HG02610 (cell line): ENCODE data around the gene FICD.

ENCODE experiments used
- ATAC-seq: cut with Tn5 transposase; IDR thresholded peaks from one replicate; pipeline ENCODE4 v1.9.1; 2021; ENCODE audit warnings: mild to moderate bottlenecking, moderate library complexity; ENCODE audit not compliant: unreplicated experiment

FICD gene

DNA sequence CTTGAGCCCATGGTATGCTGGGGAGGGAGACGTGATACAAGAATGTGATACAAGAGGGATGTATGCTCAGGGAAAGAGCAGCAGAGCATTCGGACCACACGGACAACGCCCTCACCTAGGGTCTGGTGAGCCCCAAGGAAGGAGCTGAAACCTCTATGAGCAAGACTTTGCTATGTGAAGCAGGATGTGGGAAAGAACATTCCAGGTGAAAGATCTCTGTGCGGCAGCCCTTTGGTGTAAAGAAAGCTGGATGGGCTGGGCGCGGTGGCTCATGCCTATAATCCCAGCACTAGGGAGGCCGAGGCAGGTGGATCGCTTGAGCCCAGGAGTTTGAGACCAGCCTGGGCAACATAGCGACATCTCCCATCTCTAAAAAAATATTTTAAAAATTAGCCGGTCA, 16.9 kb upstream of the FICD start:
- no peak for ATAC-seq

DNA sequence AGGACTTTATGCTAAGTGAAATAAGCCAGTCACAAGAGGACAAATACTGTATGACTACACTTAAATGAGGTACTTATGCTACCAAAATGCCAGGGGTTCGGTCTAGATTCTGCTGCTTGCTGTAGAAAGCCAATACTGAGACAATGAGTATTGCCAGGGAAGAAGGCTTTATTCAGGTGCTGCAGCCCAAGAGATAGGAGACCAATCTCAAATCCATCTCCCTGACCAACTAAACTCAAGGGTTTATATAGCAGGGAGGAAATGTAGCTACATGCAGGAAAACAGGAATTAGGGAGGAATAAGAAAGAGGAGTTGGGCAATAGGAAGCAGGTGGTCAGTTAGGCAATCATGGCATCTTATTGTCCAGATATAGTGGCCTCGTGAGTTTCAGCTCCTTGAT, 12.2 kb upstream of the FICD start:
- ATAC-seq = no peak

DNA sequence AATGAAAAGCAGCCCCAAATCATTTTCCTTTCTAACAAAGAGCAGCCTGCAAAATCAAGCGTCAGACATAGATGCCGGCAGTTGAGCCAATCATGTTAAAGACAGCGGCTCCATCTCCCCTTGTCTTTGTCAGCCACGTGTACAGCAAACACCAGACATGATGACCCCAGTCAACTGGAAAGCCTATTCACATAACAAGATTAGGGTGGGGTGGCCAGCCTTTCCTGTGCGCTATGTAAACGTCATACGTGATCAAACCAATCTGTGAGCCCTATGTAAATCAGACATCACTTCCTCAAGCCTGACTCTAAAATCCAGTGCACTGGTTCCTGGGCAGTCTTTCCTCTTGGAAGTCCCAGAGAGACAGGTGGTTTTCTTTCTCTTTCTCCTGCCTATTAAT, 9.9 kb upstream of the FICD start:
- no peak for ATAC-seq

DNA sequence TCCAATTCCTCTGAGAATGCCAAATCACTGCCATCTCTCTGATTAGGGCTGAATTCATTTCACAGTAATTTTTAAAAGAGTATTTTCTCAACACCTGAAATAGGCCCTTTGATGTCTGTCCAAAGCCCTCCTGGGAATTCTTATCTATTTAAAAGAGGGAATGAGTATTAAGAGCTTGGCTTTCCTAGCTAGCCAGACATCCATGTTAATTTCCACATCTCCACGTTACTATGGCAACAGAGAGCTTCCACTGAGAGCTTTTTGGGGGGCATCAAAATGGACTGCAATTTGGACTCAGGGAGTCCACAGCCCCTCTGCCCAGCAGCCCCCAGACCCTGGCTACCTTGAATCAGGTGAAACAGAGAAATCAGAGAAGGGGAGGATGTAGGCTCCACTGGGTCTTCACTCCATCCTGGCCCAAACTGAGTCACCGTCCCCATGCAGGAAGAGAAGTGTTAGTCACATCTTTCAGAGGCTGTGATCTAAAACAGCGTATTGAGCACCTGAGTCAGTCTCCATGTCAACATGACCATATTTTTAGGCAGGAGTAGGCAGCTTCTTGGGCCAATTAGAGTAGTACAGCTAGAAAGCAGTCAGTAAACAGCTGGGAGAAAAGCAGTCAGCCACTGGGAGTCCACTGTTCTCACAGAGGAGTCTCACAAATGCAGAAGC, 7.0 kb upstream of the FICD start:
- peak; percentile 57 for ATAC-seq

DNA sequence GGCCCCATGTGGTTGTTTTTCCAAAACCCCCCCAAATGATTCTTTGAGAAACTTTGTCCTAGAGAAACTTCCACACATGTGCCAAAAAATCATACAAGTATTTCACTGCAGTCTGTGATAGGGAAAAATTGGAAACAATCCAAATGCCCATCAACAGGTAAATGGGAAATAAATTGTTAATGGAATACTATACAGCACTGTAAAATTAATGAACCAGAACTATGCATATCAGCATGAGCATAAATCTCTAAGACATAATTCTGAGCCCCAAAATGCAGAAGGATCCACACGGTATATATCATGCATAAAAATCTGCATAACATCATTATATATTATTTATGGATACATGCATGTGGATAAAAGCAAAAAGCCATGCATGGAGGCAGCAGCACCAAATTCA, 5.3 kb upstream of the FICD start:
- no peak for ATAC-seq

DNA sequence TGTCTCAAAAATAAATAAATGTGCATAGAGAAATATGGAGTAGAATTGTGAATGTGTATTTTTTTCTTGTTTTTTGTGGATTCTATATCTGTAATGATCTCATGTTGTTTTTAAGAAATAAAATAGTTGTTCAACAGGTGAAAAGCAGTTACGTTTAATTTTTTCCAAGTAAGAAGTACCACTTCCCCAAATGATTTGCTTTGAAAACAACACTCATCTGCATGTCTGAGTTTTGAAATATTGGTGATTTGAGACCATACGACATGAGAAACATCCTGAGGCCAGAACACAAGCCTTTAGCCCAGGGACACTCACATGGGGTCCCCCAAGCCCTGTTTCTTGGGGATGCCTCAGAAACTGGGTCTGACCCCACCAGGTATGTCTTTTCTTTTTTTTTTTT, 4.2 kb upstream of the FICD start:
- ATAC-seq = no peak

DNA sequence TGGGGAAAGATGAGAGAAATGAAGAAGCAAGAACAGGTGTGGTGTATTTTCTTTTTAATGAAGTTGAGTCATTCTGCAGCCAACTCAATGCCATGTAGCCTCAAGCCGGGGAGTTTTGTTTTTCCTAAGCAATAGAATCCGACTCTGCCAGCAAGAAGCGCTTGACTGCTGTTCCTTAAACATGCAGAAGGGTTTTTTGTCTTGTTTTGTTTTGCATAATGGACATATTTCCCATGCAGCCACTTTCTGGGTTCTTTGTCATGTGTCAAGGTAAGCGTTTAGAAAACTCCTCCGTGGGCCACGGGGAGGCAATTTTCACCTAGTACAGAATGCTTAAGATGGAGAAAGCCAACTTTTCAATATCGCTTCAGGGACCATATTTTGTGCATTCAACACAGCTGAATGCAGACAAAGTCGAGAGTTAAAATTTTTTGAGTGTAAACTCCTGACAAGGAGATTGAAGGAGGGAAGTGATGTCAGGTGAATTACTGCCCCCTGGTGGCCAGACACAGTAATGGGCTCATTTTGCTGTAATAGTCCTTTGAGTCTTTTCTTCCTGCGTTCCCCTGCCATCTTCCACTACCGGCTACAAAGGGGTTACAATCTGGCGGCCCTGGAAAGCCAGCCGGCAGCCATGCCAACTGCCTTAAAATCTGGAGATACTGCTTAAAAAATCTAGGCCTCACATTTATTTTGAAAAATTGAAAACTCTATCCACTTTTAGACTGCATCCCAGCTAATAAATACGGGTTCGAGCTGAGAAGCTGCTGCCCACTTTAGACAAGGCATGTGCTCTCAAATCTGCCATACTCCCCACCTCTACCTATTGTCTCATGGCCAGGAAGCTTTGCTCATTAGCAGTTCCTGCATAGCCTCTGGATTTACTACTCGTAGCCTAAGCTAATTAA, 3.2 kb upstream of the FICD start:
- ATAC-seq = peak; percentile 41

DNA sequence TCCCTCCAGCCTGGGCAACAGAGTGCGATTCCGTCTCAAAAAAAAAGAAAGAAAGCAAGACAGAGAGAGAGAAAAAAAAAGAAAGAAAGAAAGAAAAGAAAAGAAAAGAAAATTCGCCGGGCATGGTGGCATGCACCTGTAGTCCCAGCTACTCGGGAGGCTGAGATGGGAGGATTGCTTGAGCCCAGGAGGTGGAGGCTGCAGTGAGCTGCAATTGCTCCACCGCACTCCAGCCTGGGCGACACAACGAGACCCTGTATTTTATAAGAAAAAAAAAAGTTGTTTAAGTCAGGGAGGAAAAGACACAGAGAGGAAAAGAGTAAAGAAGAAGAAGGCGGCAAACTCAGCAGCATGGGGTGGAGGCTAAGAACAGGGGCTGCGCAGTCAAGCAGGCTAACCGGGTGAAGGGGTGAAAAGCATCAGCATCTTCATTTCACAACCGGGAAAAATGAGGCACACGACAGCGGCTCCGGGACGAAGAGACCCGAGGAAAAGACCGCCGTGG, 557 bp upstream of the FICD start:
- no peak for ATAC-seq

DNA sequence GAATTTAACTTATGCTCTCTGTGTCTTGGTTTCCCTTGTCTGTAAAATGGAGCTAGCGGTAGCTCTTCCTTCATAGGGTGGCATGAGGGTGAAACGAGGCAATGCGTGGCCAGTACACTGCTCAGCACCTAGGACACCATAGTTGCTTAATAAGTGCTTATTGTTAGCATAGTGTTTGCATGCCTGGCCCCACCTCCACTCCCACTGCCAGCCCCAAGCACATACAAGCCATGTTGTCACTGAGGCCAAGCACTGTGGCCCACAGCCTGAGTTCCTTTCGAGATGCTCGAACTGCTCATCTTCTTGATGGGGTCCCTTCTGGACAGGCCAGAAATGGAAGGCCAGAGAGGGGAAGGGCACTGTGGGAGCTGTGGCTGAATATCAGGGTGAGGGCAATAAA, 839 bp downstream of the FICD start:
- ATAC-seq = no peak

DNA sequence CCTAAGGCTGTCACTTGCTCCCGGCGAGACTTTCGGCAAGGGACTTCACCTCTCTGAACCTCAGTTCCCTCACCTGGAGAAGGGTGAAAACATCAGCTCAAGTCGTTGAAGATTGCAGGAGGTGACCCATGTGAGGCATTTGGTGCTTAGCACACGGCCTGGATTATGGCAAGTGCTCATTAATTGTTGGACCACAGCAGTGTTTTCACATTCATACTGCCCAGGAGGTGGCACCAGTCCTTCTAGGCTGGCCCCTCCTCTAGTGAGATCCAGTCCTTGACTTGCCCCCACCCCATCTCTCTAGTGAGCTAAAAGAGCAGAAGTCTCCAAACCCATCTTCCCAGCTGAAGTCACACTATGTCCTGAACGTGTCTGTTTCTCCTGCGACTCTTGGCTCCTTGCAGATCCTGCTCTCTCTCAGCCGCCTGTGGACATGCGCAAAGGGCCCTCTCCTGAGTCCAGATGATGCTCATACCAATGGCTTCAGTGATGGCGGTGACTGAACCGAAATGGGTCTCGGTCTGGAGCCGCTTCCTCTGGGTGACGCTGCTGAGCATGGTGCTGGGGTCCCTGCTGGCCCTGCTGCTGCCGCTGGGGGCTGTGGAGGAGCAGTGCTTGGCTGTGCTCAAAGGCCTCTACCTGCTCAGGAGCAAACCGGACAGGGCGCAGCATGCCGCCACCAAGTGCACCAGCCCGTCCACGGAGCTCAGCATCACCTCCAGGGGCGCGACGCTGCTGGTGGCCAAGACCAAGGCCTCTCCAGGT, 1.6 kb downstream of the FICD start:
- ATAC-seq = no peak

DNA sequence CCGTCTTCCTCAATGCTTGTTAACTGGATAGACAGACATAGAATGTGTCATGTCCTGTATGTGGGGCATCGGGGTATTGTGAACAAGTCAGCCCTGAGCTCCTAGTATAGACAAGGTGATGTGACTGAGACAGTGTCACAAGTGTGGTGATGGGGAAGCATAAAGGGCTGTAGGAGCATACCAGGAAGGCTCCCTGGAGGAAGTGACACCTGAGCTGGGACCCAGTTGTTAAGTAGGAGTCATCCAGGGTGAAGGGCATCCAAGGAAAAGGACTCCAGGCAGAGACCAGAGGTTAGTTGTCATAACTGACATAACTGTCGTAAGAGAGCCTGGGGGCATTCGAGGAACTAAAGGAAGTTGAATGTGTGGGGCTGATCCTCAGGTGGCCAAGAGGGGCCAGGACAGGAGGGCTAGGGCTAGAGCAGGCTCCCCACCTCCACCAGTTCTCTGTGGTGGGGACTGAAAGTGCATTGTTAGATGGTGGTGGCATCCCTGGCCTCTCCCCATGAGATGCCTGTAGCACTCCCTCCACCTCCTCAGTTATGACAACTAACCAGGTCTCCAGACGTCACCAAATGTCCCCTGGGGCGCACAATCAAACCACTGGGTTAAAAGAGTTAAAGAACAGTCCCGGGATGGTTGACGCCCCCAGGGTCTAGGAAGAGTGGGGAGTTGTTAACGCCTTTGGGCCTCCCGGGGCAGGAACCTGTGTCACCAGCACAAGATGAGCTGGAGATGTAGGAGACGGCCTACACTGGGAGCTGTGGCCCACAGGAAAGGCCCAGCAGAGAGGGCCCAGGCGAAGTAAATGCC, 2.4 kb downstream of the FICD start:
- no peak for ATAC-seq

DNA sequence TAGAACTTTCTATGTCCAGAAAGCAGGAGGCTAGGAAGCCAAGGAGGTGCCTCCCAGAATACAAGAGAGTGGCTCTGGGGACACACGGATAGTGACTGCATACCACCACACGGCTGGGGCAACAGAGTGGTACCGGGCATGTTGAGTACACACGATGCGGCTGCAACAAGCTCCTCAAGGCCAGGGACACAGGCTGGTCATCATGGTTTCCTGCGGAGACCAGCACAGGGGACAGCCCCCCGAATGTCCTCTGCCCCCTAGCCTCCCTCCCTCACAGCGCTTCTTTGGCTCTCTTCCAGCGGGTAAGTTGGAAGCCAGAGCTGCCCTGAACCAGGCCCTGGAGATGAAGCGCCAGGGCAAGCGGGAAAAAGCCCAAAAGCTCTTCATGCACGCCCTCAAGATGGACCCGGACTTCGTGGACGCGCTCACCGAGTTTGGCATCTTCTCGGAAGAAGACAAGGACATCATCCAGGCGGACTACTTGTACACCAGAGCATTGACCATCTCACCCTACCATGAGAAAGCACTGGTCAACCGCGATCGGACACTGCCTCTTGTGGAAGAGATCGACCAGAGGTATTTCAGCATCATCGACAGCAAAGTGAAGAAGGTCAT, 3.1 kb downstream of the FICD start:
- no peak for ATAC-seq

DNA sequence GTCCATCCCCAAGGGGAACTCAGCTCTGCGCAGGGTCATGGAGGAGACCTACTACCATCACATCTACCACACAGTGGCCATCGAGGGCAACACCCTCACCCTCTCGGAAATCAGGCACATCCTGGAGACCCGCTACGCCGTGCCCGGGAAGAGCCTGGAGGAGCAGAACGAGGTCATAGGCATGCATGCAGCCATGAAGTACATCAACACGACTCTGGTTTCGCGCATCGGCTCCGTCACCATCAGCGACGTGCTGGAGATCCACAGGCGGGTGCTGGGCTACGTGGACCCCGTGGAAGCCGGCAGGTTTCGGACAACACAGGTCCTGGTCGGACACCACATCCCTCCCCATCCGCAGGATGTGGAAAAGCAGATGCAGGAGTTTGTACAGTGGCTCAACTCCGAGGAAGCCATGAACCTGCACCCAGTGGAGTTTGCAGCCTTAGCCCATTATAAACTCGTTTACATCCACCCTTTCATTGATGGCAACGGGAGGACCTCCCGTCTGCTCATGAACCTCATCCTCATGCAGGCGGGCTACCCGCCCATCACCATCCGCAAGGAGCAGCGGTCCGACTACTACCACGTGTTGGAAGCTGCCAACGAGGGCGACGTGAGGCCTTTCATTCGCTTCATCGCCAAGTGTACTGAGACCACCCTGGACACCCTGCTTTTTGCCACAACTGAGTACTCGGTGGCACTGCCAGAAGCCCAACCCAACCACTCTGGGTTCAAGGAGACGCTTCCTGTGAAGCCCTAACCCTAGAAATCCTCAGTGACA, 3.8 kb downstream of the FICD start:
- no peak for ATAC-seq

DNA sequence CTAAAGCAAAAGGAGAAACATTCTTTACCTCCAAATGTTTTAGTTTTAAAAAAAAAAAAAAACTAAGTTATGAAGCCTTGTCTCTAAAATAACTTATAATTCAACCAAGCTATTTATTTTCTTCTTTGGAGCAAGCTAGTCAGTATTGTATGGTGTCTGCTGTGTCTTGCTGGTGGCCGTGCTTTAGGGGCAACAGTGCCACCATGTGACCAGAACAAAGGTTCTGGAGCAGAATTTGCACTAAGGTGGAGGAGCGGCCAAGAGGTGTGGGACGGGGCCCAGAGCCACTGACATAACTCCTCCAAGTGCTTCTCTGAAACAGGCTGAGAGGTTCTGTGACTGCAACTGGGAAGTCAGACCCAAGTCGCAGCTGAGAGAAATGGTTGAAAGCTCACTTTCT, 4.5 kb downstream of the FICD start:
- ATAC-seq = no peak

DNA sequence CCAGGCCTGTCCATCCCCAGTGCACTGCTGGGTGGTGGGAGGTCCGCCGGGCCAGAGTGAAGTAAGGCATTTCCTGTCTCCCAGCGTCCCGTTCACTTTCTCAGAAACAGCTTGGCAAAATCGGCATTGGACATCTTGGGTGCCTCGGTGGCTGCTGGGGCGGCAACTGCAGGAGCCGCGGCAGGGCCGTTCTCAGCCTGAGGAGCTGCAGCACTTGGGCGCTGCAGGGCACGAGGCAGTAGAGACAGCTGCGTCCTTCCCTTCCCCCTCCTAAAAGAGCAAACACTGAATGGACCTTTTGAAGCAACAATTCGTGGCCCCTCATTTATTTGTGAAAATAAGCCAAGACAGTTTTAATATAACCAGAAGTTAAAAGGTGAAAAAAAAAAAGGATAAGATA, 8.3 kb downstream of the FICD start:
- ATAC-seq = no peak

DNA sequence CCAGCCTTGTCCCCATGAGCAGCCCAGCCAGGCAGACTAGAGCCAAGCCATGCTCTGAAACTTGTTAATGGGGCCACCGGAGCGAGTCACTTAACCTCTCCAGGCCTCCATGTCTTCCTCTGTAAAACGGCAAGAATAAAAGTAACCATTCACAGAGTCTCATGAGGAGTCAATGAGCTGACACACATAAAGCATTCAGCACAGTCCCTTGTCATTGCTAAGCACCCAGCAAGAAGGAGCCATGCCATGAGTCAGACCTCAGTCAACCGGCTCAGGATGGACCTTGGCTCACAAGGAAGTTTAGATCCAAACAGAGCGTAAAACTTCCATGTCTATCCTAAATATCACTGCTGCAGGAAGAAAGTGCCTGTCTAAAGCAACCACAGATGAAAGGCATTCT, 10.6 kb downstream of the FICD start:
- ATAC-seq = no peak

DNA sequence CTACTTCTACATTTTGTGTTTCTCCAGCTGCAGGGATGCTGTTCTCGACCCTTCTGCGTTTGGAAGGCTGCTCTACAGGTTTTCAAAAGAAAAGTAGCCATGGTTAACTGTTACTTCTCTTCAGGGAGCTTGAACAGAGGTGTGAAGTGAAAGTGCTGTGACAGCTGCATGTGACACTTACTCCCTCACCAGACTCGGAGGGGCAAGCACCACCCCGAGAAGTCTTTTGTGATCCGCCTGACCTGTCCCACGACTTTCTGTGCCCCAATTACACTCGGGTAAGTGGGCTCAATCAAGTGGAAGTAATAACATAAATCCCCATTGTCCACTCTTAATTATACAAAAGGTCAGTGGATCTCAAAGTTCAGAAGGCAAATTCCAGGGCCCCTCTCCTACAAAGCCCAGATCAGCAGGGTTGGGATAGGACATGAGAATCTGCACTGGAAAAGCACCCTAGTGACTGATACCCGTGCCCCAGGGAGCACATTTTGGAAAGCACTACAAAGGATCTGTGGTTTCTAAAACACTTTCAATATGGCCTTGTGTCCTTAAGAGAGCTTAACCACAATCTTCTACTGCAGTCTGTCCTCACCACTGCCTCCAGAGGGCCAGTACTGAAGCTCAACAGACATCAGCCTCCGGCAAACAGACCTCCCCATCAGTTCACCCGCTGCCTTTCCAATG, 11.5 kb downstream of the FICD start:
- ATAC-seq = no peak

DNA sequence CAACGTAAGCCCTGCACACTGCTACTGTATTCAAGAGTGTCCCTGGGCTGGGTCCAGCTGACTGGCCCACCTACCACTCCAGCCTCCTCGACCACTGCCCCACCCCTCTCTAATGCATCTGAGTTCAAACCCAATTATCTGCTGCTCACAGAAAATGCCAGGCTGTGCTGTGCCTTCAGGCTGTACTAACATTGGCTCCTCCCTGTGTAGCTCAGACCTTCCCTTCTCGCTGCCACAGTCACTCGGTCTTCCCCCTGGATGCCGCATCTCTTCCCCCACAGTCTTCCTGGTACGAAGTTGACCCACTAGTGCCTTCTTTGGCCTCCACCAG, 12.1 kb downstream of the FICD start:
- no peak for ATAC-seq

DNA sequence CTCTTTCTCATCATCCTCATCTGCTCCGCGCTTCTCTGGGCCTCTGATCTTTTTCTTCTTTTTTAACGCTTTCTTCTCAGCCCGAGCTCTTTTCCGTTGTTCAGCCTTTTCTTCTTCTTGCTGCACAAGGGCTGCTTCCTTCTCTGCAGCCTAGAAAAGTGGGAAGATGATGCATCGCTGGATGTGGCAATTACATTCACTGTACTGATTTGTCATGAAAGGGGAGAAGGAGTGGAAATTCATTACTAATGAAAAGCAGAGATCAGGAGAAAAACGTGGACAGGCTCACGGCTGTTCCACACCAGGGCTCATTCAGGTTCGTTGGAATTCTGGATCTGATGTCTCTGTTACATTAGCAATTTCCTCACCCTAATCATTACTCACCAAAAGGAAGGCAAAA, 15.1 kb downstream of the FICD start:
- no peak for ATAC-seq
